ENCODE results near the gene CCM2L. TPM values are rescaled to one million over a fixed set of nuclear protein-coding genes. Genes with fewer than 3 reads are reported as not detected.

Gene CCM2L
- total RNA-seq, 4 donors from 2014 or later = 0.65 to 4.4 (median 2.5) TPM

- no peak for DNase-seq (ENCODE audit: low spot score in 2 of 2)
- intact Hi-C loops (cut with DNase I; ENCODE audit: low total_unique reads) = no loop called here
- H3K4me3 ChIP-seq (ENCODE audit: low read depth, poor library complexity, severe bottlenecking) = no peak overlapping the region
- TF ChIP-seq CTCF (IDR thresholded peaks at IDR 0.05) = no peak
- TF ChIP-seq POLR2A (IDR thresholded peaks at IDR 0.05) = no peak
These were observed 68.6 kb downstream of the CCM2L start for GRCh38 chr20:32078791-32079190.

- WGBS, 2 donors = 62 to 66% methylated on average over 8 of the region's 8 CpGs
- intact Hi-C loops (cut with DNase I; ENCODE audit: low total_unique reads) = no loop called here
- TF ChIP-seq POLR2A (IDR thresholded peaks at IDR 0.05) = no peak
- TF ChIP-seq CTCF (IDR thresholded peaks at IDR 0.05) = no peak
- H3K4me3 ChIP-seq (ENCODE audit: low read depth, poor library complexity, severe bottlenecking) = no peak overlapping the region
- no peak for DNase-seq (ENCODE audit: low spot score in 2 of 2)
These were observed 69.4 kb downstream of the CCM2L start for GRCh38 chr20:32079655-32080109.

- intact Hi-C loops (cut with DNase I; ENCODE audit: low total_unique reads) = no loop called here
- no peak overlapping the region for H3K4me3 ChIP-seq (ENCODE audit: low read depth, poor library complexity, severe bottlenecking)
- DNase-seq (ENCODE audit: low spot score in 2 of 2) = no peak
- 63 to 90% methylated on average over 3 of the region's 3 CpGs for WGBS, 2 donors
- TF ChIP-seq POLR2A (IDR thresholded peaks at IDR 0.05) (no peak), CTCF (IDR thresholded peaks at IDR 0.05) (no peak)
These were observed 70.5 kb downstream of the CCM2L start for GRCh38 chr20:32080783-32081182.

Other genes starting within 250 kb of the CCM2L start
- gene MYLK2, start 191.1 kb upstream of the CCM2L start, total RNA-seq = under 1 TPM in 1 of 4 donors, not detected in 3; 0.10 TPM
- gene FOXS1, start 164.8 kb upstream of the CCM2L start, total RNA-seq = under 1 TPM in 2 of 4 donors, not detected in 2; 0.44 to 0.97 TPM
- gene DUSP15, start 139.9 kb upstream of the CCM2L start, total RNA-seq = 1 to 10 TPM in 1 of 4 donors, not detected in 3; 1.5 TPM
- gene TTLL9, start 139.8 kb upstream of the CCM2L start, total RNA-seq = under 1 TPM in 1 of 4 donors, not detected in 3; 0.16 TPM
- gene PDRG1, start 58.4 kb upstream of the CCM2L start, total RNA-seq = 10 to 100 TPM; 10.9 to 18.0 (median 13.0) TPM
- not detected for gene XKR7, start 42.3 kb upstream of the CCM2L start, total RNA-seq
- 10 to 100 TPM in 1 of 4 donors, 1 to 10 TPM in 3; 7.0 to 10.2 (median 8.7) TPM for gene HCK, start 41.8 kb downstream of the CCM2L start, total RNA-seq
- gene TM9SF4, start 99.3 kb downstream of the CCM2L start, total RNA-seq = 10 to 100 TPM; 42.2 to 49.5 (median 47.3) TPM
- 10 to 100 TPM; 10.5 to 12.1 (median 11.7) TPM for gene PLAGL2, start 197.3 kb downstream of the CCM2L start, total RNA-seq
- 10 to 100 TPM; 15.6 to 29.7 (median 21.6) TPM for gene POFUT1, start 197.4 kb downstream of the CCM2L start, total RNA-seq

Measured in lower leg skin (tissue), 4 donors.